Measurements from ENCODE around the gene THAP10. TPM values are rescaled to one million over a fixed set of nuclear protein-coding genes. Genes with fewer than 3 reads are reported as not detected.

THAP10 gene
- 2.6 to 3.6 TPM (median 3.4 TPM) in 3 replicates for total RNA-seq (2021)
- Bru-seq, nascent RNA = percentile 75 among the genes with signal in this experiment
- long read RNA-seq, experiment 1, transcript THAP10-201 (3 exons, 2,399 nt) = major isoform, 24 of 30 reads
- long read RNA-seq, experiment 1, partial matches to known transcripts = 0 of 30 reads
- long read RNA-seq, experiment 1, other reads (novel, unspliced or antisense) = 6 of 30 reads
- long read RNA-seq, experiment 2, partial matches to known transcripts = 0 of 6 reads
- long read RNA-seq, experiment 2, other reads (novel, unspliced or antisense) = 4 of 6 reads
- long read RNA-seq, experiment 3, transcript THAP10-201 (3 exons, 2,399 nt) = major isoform, 10 of 10 reads
- long read RNA-seq, experiment 3, partial matches to known transcripts = 0 of 10 reads
- long read RNA-seq, experiment 3, other reads (novel, unspliced or antisense) = 0 of 10 reads

GRCh38 chr15:70892002-70892911 is at the start of gene THAP10, which contains the start of gene LRRC49:
Gene THAP10 (minus strand): TSS chr15:70892433. CDS start chr15:70892272, 161 bp downstream.
Gene LRRC49 (plus strand): TSS chr15:70892826. CDS start chr15:70892895, 69 bp downstream.
- H3K27ac Mint-ChIP-seq = peak within 1 kb of the TSS; percentile 97
- ATAC-seq = peak; percentile 94
- H3K4me3 Mint-ChIP-seq = peak within 1 kb of the TSS; percentile 98
- POLR2A ChIA-PET = no interaction called here
- CTCF ChIA-PET = interaction anchor here (0.6 to 1.5 kb wide), 3 partner anchors 16 to 66 kb away, joined by 3 to 4 read pairs (median 4); no protein-coding TSS in a partner anchor
- peak; percentile 86 for DNase-seq (ENCODE audit: low spot score)
- H3K9me3 Mint-ChIP-seq = no peaks in the 10 kb centered on the region
- H3K36me3 Mint-ChIP-seq = no peaks in the 10 kb centered on the region
- H3K4me1 Mint-ChIP-seq = peaks cover 16% of the 10 kb centered on the region
- H3K27me3 Mint-ChIP-seq (ENCODE audit: low read depth) = no peaks in the 10 kb centered on the region
- TF ChIP-seq SP1 (CRISPR knock-in tag; conservative IDR thresholded peaks at IDR 0.05) = peak; percentile 81
- TF ChIP-seq, protein P1, sequence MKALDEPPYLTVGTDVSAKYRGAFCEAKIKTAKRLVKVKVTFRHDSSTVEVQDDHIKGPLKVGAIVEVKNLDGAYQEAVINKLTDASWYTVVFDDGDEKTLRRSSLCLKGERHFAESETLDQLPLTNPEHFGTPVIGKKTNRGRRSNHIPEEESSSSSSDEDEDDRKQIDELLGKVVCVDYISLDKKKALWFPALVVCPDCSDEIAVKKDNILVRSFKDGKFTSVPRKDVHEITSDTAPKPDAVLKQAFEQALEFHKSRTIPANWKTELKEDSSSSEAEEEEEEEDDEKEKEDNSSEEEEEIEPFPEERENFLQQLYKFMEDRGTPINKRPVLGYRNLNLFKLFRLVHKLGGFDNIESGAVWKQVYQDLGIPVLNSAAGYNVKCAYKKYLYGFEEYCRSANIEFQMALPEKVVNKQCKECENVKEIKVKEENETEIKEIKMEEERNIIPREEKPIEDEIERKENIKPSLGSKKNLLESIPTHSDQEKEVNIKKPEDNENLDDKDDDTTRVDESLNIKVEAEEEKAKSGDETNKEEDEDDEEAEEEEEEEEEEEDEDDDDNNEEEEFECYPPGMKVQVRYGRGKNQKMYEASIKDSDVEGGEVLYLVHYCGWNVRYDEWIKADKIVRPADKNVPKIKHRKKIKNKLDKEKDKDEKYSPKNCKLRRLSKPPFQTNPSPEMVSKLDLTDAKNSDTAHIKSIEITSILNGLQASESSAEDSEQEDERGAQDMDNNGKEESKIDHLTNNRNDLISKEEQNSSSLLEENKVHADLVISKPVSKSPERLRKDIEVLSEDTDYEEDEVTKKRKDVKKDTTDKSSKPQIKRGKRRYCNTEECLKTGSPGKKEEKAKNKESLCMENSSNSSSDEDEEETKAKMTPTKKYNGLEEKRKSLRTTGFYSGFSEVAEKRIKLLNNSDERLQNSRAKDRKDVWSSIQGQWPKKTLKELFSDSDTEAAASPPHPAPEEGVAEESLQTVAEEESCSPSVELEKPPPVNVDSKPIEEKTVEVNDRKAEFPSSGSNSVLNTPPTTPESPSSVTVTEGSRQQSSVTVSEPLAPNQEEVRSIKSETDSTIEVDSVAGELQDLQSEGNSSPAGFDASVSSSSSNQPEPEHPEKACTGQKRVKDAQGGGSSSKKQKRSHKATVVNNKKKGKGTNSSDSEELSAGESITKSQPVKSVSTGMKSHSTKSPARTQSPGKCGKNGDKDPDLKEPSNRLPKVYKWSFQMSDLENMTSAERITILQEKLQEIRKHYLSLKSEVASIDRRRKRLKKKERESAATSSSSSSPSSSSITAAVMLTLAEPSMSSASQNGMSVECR (CRISPR knock-in tag; IDR thresholded peaks at IDR 0.05; ENCODE audit: borderline replicate concordance) = no peak; the same call in 1 of the 2 replicates
- TF ChIP-seq FOXP1 (CRISPR knock-in tag; IDR thresholded peaks at IDR 0.05; ENCODE audit: borderline replicate concordance) = peak; percentile 80; the same call in 1 of the 2 replicates
- no peak for TF ChIP-seq NR2C2 (CRISPR knock-in tag; IDR thresholded peaks at IDR 0.05)
- peak; percentile 32; the same call in 1 of the 2 replicates for TF ChIP-seq USF1 (CRISPR knock-in tag; IDR thresholded peaks at IDR 0.05)
- TF ChIP-seq, protein P2, sequence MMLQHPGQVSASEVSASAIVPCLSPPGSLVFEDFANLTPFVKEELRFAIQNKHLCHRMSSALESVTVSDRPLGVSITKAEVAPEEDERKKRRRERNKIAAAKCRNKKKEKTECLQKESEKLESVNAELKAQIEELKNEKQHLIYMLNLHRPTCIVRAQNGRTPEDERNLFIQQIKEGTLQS (CRISPR knock-in tag; conservative IDR thresholded peaks at IDR 0.05) = no peak
- TF ChIP-seq CREB1 (CRISPR knock-in tag; IDR thresholded peaks at IDR 0.05) = no peak
- TF ChIP-seq ZNF232 (CRISPR knock-in tag; IDR thresholded peaks at IDR 0.05) = 0 out of 2 replicates have a peak, but pooled peaks have one; percentile 67
- TF ChIP-seq NFE2L1 (CRISPR knock-in tag; IDR thresholded peaks at IDR 0.05) = 0 out of 2 replicates have a peak, but pooled peaks have one; percentile 15
- TF ChIP-seq, protein P3, sequence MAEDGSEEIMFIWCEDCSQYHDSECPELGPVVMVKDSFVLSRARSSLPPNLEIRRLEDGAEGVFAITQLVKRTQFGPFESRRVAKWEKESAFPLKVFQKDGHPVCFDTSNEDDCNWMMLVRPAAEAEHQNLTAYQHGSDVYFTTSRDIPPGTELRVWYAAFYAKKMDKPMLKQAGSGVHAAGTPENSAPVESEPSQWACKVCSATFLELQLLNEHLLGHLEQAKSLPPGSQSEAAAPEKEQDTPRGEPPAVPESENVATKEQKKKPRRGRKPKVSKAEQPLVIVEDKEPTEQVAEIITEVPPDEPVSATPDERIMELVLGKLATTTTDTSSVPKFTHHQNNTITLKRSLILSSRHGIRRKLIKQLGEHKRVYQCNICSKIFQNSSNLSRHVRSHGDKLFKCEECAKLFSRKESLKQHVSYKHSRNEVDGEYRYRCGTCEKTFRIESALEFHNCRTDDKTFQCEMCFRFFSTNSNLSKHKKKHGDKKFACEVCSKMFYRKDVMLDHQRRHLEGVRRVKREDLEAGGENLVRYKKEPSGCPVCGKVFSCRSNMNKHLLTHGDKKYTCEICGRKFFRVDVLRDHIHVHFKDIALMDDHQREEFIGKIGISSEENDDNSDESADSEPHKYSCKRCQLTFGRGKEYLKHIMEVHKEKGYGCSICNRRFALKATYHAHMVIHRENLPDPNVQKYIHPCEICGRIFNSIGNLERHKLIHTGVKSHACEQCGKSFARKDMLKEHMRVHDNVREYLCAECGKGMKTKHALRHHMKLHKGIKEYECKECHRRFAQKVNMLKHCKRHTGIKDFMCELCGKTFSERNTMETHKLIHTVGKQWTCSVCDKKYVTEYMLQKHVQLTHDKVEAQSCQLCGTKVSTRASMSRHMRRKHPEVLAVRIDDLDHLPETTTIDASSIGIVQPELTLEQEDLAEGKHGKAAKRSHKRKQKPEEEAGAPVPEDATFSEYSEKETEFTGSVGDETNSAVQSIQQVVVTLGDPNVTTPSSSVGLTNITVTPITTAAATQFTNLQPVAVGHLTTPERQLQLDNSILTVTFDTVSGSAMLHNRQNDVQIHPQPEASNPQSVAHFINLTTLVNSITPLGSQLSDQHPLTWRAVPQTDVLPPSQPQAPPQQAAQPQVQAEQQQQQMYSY (CRISPR knock-in tag; IDR thresholded peaks at IDR 0.05) = peak; percentile 69; the same call in 1 of the 2 replicates
- no peak for TF ChIP-seq ZNF416 (CRISPR knock-in tag; IDR thresholded peaks at IDR 0.05)
- TF ChIP-seq TEAD1 (CRISPR knock-in tag; IDR thresholded peaks at IDR 0.05) = 0 out of 2 replicates have a peak, but pooled peaks have one; percentile 13
- TF ChIP-seq RORB (CRISPR knock-in tag; IDR thresholded peaks at IDR 0.05) = no peak
- TF ChIP-seq OVOL2 (CRISPR knock-in tag; IDR thresholded peaks at IDR 0.05; ENCODE audit: borderline replicate concordance) = no peak
- no peak for TF ChIP-seq ATF6 (CRISPR knock-in tag; IDR thresholded peaks at IDR 0.05)
- no peak for TF ChIP-seq NFYB (CRISPR knock-in tag; conservative IDR thresholded peaks at IDR 0.05; ENCODE audit: low read depth)
- TF ChIP-seq ZNF396 (CRISPR knock-in tag; IDR thresholded peaks at IDR 0.05; ENCODE audit: borderline replicate concordance) = no peak
- TF ChIP-seq MYBL2 (CRISPR knock-in tag; IDR thresholded peaks at IDR 0.05) = 0 out of 2 replicates have a peak, but pooled peaks have one; percentile 69
- TF ChIP-seq KAT7 (CRISPR knock-in tag; IDR thresholded peaks at IDR 0.05; ENCODE audit: borderline replicate concordance) = peak; percentile 84; the same call in 1 of the 2 replicates
- no peak for TF ChIP-seq NR3C1 (CRISPR knock-in tag; conservative IDR thresholded peaks at IDR 0.05; ENCODE audit: low read depth)
- TF ChIP-seq GRHL2 (CRISPR knock-in tag; IDR thresholded peaks at IDR 0.05; ENCODE audit: insufficient replicate concordance, severe bottlenecking) = no peak
- 0 out of 2 replicates have a peak, but pooled peaks have one; percentile 61 for TF ChIP-seq MAX (CRISPR knock-in tag; IDR thresholded peaks at IDR 0.05)

Data from WTC11 (cell line).